A673 (cell line): ENCODE results near the gene GDF9.

Experiments
- CTCF ChIP-seq: fragments of 300-800, 200-600 bp; sonication (generic); conservative IDR thresholded peaks from 2 replicates; pipeline ENCODE4 v1.5.1; 2017; ENCODE audit warnings: low read depth, mild to moderate bottlenecking, antibody characterized with exemption, low read length, moderate library complexity, mixed read lengths
- EZH2 ChIP-seq: fragments of 200-600 bp; sonication (generic); IDR thresholded peaks from 2 replicates; pipeline ENCODE4 v1.6.1; 2017; ENCODE audit warnings: borderline replicate concordance, low read depth, mild to moderate bottlenecking, mixed read lengths, antibody characterized with exemption, low read length; ENCODE audit not compliant: poor library complexity, severe bottlenecking

- TF ChIP-seq EZH2 (no peak), CTCF (no peak)
Measured at GRCh38 chr5:132819468-132819867, 46.8 kb downstream of the GDF9 start.
